ENCODE results near the gene RXRA.

Gene RXRA

GRCh38 chr9:134452728-134453127 is 126.5 kb downstream of the RXRA start:
- CTCF ChIA-PET, result interaction anchor here (0.9 to 2.5 kb wide), 4 partner anchors 10 to 238 kb away, joined by 4 to 9 read pairs (median 6); no protein-coding TSS in a partner anchor
- POLR2A ChIA-PET, result no interaction called here

GRCh38 chr9:134453776-134454475 is 127.7 kb downstream of the RXRA start:
- H3K4me3 ChIP-seq (ENCODE audit: low read depth, low read length), result no peak overlapping the region
- no peak for TF ChIP-seq CTCF (IDR thresholded peaks at IDR 0.05; ENCODE audit: insufficient read depth, low read length, missing control alignments)
- CTCF ChIA-PET, result interaction anchor here (0.9 to 2.5 kb wide), 8 partner anchors 11 to 289 kb away, joined by 3 to 9 read pairs (median 4); no protein-coding TSS in a partner anchor
- POLR2A ChIA-PET, result interaction anchor here (0.6 to 0.8 kb wide), 2 partner anchors 176 to 187 kb away, joined by 3 read pairs; partner anchors contain the start of gene COL5A1
- DNase-seq (ENCODE audit: low read depth, low spot score), result no peak

More at GRCh38 chr9:134452728-134453127, 126.5 kb downstream of the RXRA start:
- no peak for DNase-seq (ENCODE audit: low read depth, low spot score)
- no peak overlapping the region for H3K4me3 ChIP-seq (ENCODE audit: low read depth, low read length)
- TF ChIP-seq CTCF (IDR thresholded peaks at IDR 0.05; ENCODE audit: insufficient read depth, low read length, missing control alignments), result no peak

DNA sequence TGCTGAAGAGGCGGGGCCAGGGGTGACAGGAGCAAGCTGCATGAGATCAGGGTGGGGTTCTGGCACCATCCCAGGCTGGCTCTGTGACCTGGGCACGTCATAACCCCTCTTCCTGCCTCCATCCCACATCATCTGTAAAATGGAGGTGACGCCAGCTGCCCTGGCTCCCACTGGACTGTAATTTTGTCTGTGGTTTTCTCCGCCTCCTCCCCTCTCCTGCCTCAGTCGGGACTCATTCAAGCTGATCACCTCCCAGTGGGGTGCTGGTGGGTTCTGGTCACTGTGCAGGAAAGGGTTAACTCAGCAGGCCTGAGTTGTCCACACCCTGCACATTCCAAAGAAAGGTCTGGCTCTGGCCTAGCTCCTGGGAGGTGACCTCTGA is 128.2 kb downstream of the RXRA start:
- no peak overlapping the region for H3K4me3 ChIP-seq (ENCODE audit: low read depth, low read length)
- DNase-seq (ENCODE audit: low read depth, low spot score), result no peak
- CTCF ChIA-PET, result interaction anchor here (0.9 to 2.5 kb wide), 5 partner anchors 12 to 286 kb away, joined by 3 to 9 read pairs (median 5); no protein-coding TSS in a partner anchor
- TF ChIP-seq CTCF (IDR thresholded peaks at IDR 0.05; ENCODE audit: insufficient read depth, low read length, missing control alignments), result no peak
- POLR2A ChIA-PET, result interaction anchor here (0.6 to 0.8 kb wide), 2 partner anchors 175 to 187 kb away, joined by 3 read pairs; partner anchors contain the start of gene COL5A1

GRCh38 chr9:134455021-134455471 is 128.8 kb downstream of the RXRA start:
- no peak for DNase-seq (ENCODE audit: low read depth, low spot score)
- ChIA-PET POLR2A (interaction anchor here (0.8 to 1.2 kb wide), 2 partner anchors 41 to 186 kb away, joined by 3 read pairs; partner anchors contain the start of gene COL5A1), CTCF (interaction anchor here (2.0 to 2.5 kb wide), 2 partner anchors 12 to 285 kb away, joined by 5 to 9 read pairs; no protein-coding TSS in a partner anchor)
- H3K4me3 ChIP-seq (ENCODE audit: low read depth, low read length), result no peak overlapping the region
- TF ChIP-seq CTCF (IDR thresholded peaks at IDR 0.05; ENCODE audit: insufficient read depth, low read length, missing control alignments), result no peak

- ChIA-PET POLR2A (interaction anchor here (0.9 to 2.3 kb wide), 10 partner anchors 41 to 194 kb away, joined by 3 to 27 read pairs (median 6); no protein-coding TSS in a partner anchor), CTCF (interaction anchor here (0.7 to 2.3 kb wide), 7 partner anchors 37 to 285 kb away, joined by 3 to 13 read pairs (median 7); partner anchors contain the start of gene COL5A1)
- no peak overlapping the region for H3K4me3 ChIP-seq (ENCODE audit: low read depth, low read length)
- DNase-seq (ENCODE audit: low read depth, low spot score), result no peak
- TF ChIP-seq CTCF (IDR thresholded peaks at IDR 0.05; ENCODE audit: insufficient read depth, low read length, missing control alignments), result no peak
Observed at GRCh38 chr9:134455537-134455933, 129.3 kb downstream of the RXRA start.
